Measurements from ENCODE around the gene C1QTNF2.
"Not testable (repeated sequence)": the region's sequence is repeated elsewhere in the genome, so short reads cannot be mapped to it uniquely, and the experiment has no call there.

The C1QTNF2 gene

GRCh38 chr5:160347448-160347847 is 23.0 kb downstream of the C1QTNF2 start:
- no peak for DNase-seq (ENCODE audit: low read depth in 4 of 4, low spot score in 1 of 4)

GRCh38 chr5:160342413-160342941 is 27.9 kb downstream of the C1QTNF2 start:
- DNase-seq (ENCODE audit: low read depth in 4 of 4, low spot score in 1 of 4) = no peak

GRCh38 chr5:160341309-160341870 is 29.0 kb downstream of the C1QTNF2 start:
- DNase-seq (ENCODE audit: low read depth in 4 of 4, low spot score in 1 of 4) = no peak

- not testable (repeated sequence) for DNase-seq (ENCODE audit: low read depth in 4 of 4, low spot score in 1 of 4)
These were observed 29.9 kb downstream of the C1QTNF2 start for GRCh38 chr5:160340513-160340912.

- no peak for DNase-seq (ENCODE audit: low read depth in 4 of 4, low spot score in 1 of 4)
These were observed 30.9 kb downstream of the C1QTNF2 start for GRCh38 chr5:160339406-160340130.

GRCh38 chr5:160334716-160335115 is 35.7 kb downstream of the C1QTNF2 start:
- DNase-seq (ENCODE audit: low read depth in 4 of 4, low spot score in 1 of 4) = not testable (repeated sequence)

- DNase-seq (ENCODE audit: low read depth in 4 of 4, low spot score in 1 of 4) = no peak
These were observed 36.7 kb downstream of the C1QTNF2 start for GRCh38 chr5:160333721-160334120.

GRCh38 chr5:160330212-160330611 is 40.2 kb downstream of the C1QTNF2 start:
- no peak for DNase-seq (ENCODE audit: low read depth in 4 of 4, low spot score in 1 of 4)

- DNase-seq (ENCODE audit: low read depth in 4 of 4, low spot score in 1 of 4) = no peak
These were observed 42.6 kb downstream of the C1QTNF2 start for GRCh38 chr5:160327818-160328217.

- no peak for DNase-seq (ENCODE audit: low read depth in 4 of 4, low spot score in 1 of 4)
These were observed 43.4 kb downstream of the C1QTNF2 start for GRCh38 chr5:160326981-160327380.

GRCh38 chr5:160325716-160326115 is 44.7 kb downstream of the C1QTNF2 start:
- no peak for DNase-seq (ENCODE audit: low read depth in 4 of 4, low spot score in 1 of 4)

- DNase-seq (ENCODE audit: low read depth in 4 of 4, low spot score in 1 of 4) = no peak
These were observed 45.5 kb downstream of the C1QTNF2 start for GRCh38 chr5:160324886-160325285.

- DNase-seq (ENCODE audit: low read depth in 4 of 4, low spot score in 1 of 4) = no peak
These were observed 52.0 kb downstream of the C1QTNF2 start for GRCh38 chr5:160318409-160318808.

GRCh38 chr5:160317434-160317833 is 53.0 kb downstream of the C1QTNF2 start:
- no peak for DNase-seq (ENCODE audit: low read depth in 4 of 4, low spot score in 1 of 4)

- no peak for DNase-seq (ENCODE audit: low read depth in 4 of 4, low spot score in 1 of 4)
These were observed 54.5 kb downstream of the C1QTNF2 start for GRCh38 chr5:160315968-160316367.

- DNase-seq (ENCODE audit: low read depth in 4 of 4, low spot score in 1 of 4) = no peak
These were observed 57.3 kb downstream of the C1QTNF2 start for GRCh38 chr5:160312960-160313727.

GRCh38 chr5:160312134-160312959 is 58.1 kb downstream of the C1QTNF2 start, which contains the start of gene CCNJL:
TSS of gene CCNJL (minus strand) at chr5:160312564. CDS start at chr5:160311923, 641 bp downstream.
- DNase-seq (ENCODE audit: low read depth in 4 of 4, low spot score in 1 of 4) = no peak

- DNase-seq (ENCODE audit: low read depth in 4 of 4, low spot score in 1 of 4) = no peak
These were observed 58.8 kb downstream of the C1QTNF2 start for GRCh38 chr5:160311491-160312133.

- DNase-seq (ENCODE audit: low read depth in 4 of 4, low spot score in 1 of 4) = no peak
These were observed 59.7 kb downstream of the C1QTNF2 start for GRCh38 chr5:160310552-160311295.

GRCh38 chr5:160310140-160310539 is 60.3 kb downstream of the C1QTNF2 start:
- DNase-seq (ENCODE audit: low read depth in 4 of 4, low spot score in 1 of 4) = no peak
